Tibial artery (tissue), 4 donors: ENCODE measurements around the gene NDUFA7.
"Not testable (repeated sequence)": the region's sequence is repeated elsewhere in the genome, so short reads cannot be mapped to it uniquely, and the experiment has no call there.

Experiments used
- DNase-seq, 2 donors: peaks; one replicate each; pipeline ENCODE4 v3.0.0-alpha.2; 2019
- H3K27ac ChIP-seq, 2 donors: fragments of 200-600 bp; sonication (generic) in 1 of 2; 1 replicate in 1 of 2; 2 replicates in 1 of 2; pipeline ENCODE4 v1.5.1; 2018 to 2019; ENCODE audit warnings: mild to moderate bottlenecking in 1 of 2
- H3K27me3 ChIP-seq, 2 donors: fragments of 200-600 bp; sonication (generic) in 1 of 2; one replicate each; pipeline versions ENCODE4 v1.5.1 to v1.6.0; 2016 to 2019
- H3K36me3 ChIP-seq, 3 donors: fragments of 200-600 bp; sonication (generic) in 2 of 3; one replicate each; pipeline ENCODE4 v1.5.1; 2016 to 2019; ENCODE audit warnings: mild to moderate bottlenecking in 2 of 3
- H3K4me1 ChIP-seq, 4 donors: fragments of 200-600 bp; sonication (generic) in 2 of 4; 1 replicate in 3 of 4; 2 replicates in 1 of 4; pipeline ENCODE4 v1.5.1; 2016 to 2019
- H3K4me3 ChIP-seq, 2 donors: fragments of 200-600 bp; sonication (generic) in 1 of 2; 1 replicate in 1 of 2; 2 replicates in 1 of 2; pipeline ENCODE4 v1.5.1; 2018 to 2019; ENCODE audit warnings: mild to moderate bottlenecking in 2 of 2
- H3K9me3 ChIP-seq, 3 donors: fragments of 200-600 bp; sonication (generic) in 1 of 3; one replicate each; pipeline ENCODE4 v1.5.1; 2016 to 2019
- CTCF ChIP-seq, 2 experiments: fragments of 200-600 bp in 1 of 2; fragments of 450-650 bp in 1 of 2; IDR thresholded peaks; one replicate each; pipeline ENCODE4 v1.5.1; 2017 to 2019; ENCODE audit warnings: antibody characterized with exemption in 2 of 2, mild to moderate bottlenecking in 1 of 2, moderate library complexity in 1 of 2
- intact Hi-C: fragments of 100-400 bp; cut with DNase I; formaldehyde crosslinking; loops from one replicate; pipeline ENCODE4 v1.15.0; 2023; ENCODE audit warnings: low total_unique reads

The NDUFA7 gene

GRCh38 chr19:8355631-8356402 is 34.6 kb upstream of the NDUFA7 start:
- no peak for TF ChIP-seq CTCF (IDR thresholded peaks at IDR 0.05)
- intact Hi-C loops = no loop called here
- H3K4me3 ChIP-seq = no peak overlapping the region
- no peaks in the 10 kb centered on the region for H3K27me3 ChIP-seq
- H3K27ac ChIP-seq = peak overlapping the region; percentile 39 to 49
- H3K9me3 ChIP-seq = no peaks in the 10 kb centered on the region
- no peaks in the 10 kb centered on the region for H3K36me3 ChIP-seq
- peaks cover 0 to 44% (median 20%) of the 10 kb centered on the region in 4 donors for H3K4me1 ChIP-seq
- DNase-seq = peak; percentile 63 to 83

GRCh38 chr19:8352845-8353244 is 31.7 kb upstream of the NDUFA7 start:
- intact Hi-C loops = loop anchor here (5.0 kb wide), 1 partner anchor 159 kb away; the partner anchor contains the start of gene ZNF414
- not testable (repeated sequence) for H3K9me3 ChIP-seq, H3K27me3 ChIP-seq, H3K36me3 ChIP-seq, DNase-seq
- Histone ChIP-seq H3K27ac (peak overlapping the region; percentile 36 to 72), H3K4me3 (peak overlapping the region in 1 of 2 donors; percentile 38), H3K4me1 (peaks cover 0 to 48% (median 21%) of the 10 kb centered on the region in 4 donors)

- no peaks in the 10 kb centered on the region for H3K27me3 ChIP-seq
- H3K4me1 ChIP-seq = peaks cover 0 to 51% (median 22%) of the 10 kb centered on the region in 4 donors
- intact Hi-C loops = loop anchor here (5.0 kb wide), 1 partner anchor 160 kb away; the partner anchor contains the start of gene ZNF414
- H3K27ac ChIP-seq = peak overlapping the region; percentile 36 to 72
- H3K9me3 ChIP-seq = no peaks in the 10 kb centered on the region
- H3K36me3 ChIP-seq = no peaks in the 10 kb centered on the region
- peak overlapping the region; percentile 20 to 38 for H3K4me3 ChIP-seq
- DNase-seq = no peak
- TF ChIP-seq CTCF (IDR thresholded peaks at IDR 0.05) = no peak
These were observed 31.1 kb upstream of the NDUFA7 start for GRCh38 chr19:8352134-8352827.

- intact Hi-C loops = loop anchor here (5.0 kb wide), 1 partner anchor 162 kb away; the partner anchor contains the start of gene ZNF414
- H3K9me3 ChIP-seq, DNase-seq, H3K27me3 ChIP-seq, H3K27ac ChIP-seq, H3K4me3 ChIP-seq, H3K36me3 ChIP-seq: not testable (repeated sequence)
- peaks cover 0 to 37% (median 15%) of the 10 kb centered on the region in 4 donors for H3K4me1 ChIP-seq
These were observed 28.6 kb upstream of the NDUFA7 start for GRCh38 chr19:8349629-8350372.

GRCh38 chr19:8343483-8343844 is 22.3 kb upstream of the NDUFA7 start:
- peak overlapping the region; percentile 8 to 44 for H3K27ac ChIP-seq
- H3K4me3 ChIP-seq = peak overlapping the region; percentile 81

More at GRCh38 chr19:8343483-8343844, 22.3 kb upstream of the NDUFA7 start:
- intact Hi-C loops = no loop called here
- no peaks in the 10 kb centered on the region for H3K9me3 ChIP-seq
- peaks cover 0 to 23% (median 9%) of the 10 kb centered on the region in 4 donors for H3K4me1 ChIP-seq
- no peak for TF ChIP-seq CTCF (IDR thresholded peaks at IDR 0.05)
- no peaks in the 10 kb centered on the region for H3K27me3 ChIP-seq
- no peaks in the 10 kb centered on the region for H3K36me3 ChIP-seq
- DNase-seq = no peak
